Activated naive CD4-positive, alpha-beta T cell treated with anti-CD3 and anti-CD28 coated beads, Interleukin-2, amount 10 ng/mL, durations not matched to agents 7 days and 5 days (primary cell): Measurements from ENCODE around the gene DDAH2.

Source experiments
- CTCF ChIA-PET: fragments of 350-600 bp; sonication (Branson Sonifier 250); formaldehyde crosslinking; loops from one replicate; lab custom pipeline; 2021; ENCODE audit warnings: antibody characterized with exemption; lab: Charles Lee
- DNase-seq: peaks from one replicate; pipeline ENCODE4 v3.0.0-alpha.2; 2020
- H3K27ac Mint-ChIP-seq: one replicate; pipeline ENCODE4 v1.8.0; 2021; ENCODE audit warnings: mild to moderate bottlenecking, moderate library complexity, mixed read lengths
- H3K27me3 Mint-ChIP-seq: one replicate; pipeline ENCODE4 v1.8.0; 2021; ENCODE audit warnings: mild to moderate bottlenecking, mixed read lengths
- H3K36me3 Mint-ChIP-seq: one replicate; pipeline ENCODE4 v1.8.0; 2021; ENCODE audit warnings: mixed read lengths
- H3K4me1 Mint-ChIP-seq: one replicate; pipeline ENCODE4 v1.8.0; 2021; ENCODE audit warnings: mixed read lengths
- H3K4me3 Mint-ChIP-seq: one replicate; pipeline ENCODE4 v1.8.0; 2021; ENCODE audit warnings: mild to moderate bottlenecking, moderate library complexity, mixed read lengths
- H3K9me3 Mint-ChIP-seq: one replicate; pipeline ENCODE4 v1.8.0; 2021; ENCODE audit warnings: mixed read lengths

DDAH2 gene, protein sequence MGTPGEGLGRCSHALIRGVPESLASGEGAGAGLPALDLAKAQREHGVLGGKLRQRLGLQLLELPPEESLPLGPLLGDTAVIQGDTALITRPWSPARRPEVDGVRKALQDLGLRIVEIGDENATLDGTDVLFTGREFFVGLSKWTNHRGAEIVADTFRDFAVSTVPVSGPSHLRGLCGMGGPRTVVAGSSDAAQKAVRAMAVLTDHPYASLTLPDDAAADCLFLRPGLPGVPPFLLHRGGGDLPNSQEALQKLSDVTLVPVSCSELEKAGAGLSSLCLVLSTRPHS

DNA sequence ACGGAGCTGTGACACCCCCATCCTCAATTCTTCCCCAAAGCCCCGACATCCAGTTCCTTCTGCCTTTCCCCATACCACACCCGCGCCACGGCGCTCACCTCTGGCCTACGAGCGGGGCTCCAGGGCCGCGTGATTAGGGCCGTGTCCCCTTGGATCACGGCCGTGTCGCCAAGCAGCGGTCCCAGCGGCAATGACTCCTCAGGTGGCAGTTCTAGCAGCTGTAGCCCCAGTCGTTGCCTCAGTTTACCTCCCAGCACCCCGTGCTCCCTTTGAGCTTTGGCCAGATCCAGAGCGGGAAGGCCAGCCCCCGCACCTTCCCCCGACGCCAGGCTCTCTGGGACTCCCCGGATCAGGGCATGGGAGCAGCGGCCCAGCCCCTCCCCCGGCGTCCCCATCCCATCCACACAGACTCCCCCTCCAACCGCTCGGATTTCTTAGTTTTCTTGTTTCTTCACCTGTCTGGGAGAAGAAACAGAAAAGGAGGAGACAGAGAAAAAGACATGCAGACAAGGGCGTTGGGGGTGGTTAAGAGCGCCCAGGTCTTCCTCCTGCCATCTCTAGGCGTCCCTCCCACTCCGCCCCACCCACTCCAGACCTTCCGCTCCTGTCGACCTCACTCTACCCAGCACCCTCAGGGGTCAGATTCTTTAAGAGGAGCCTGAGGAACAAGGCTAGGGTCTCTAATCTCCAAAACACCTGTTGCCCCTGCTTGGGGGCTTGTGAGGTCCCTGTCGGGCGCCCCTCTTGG lies at the start of gene DDAH2:
Gene DDAH2 (minus strand): TSS at position 533 of the 748 bp plus-strand sequence. CDS start 138 bp downstream, at position 395.
- H3K4me3 Mint-ChIP-seq = peak within 1 kb of the TSS; percentile 88
- CTCF ChIA-PET = interaction anchor here (0.6 to 5.4 kb wide), 10 partner anchors 9 to 104 kb away, joined by 3 to 23 read pairs (median 6); partner anchors contain the start of genes GPANK1, HSPA1B, LSM2 and MSH5
- H3K36me3 Mint-ChIP-seq = peaks cover 57% of the 10 kb centered on the region
- DNase-seq = no peak
- peak within 1 kb of the TSS; percentile 90 for H3K27ac Mint-ChIP-seq
- peaks cover 75% of the 10 kb centered on the region for H3K4me1 Mint-ChIP-seq
- H3K27me3 Mint-ChIP-seq = no peaks in the 10 kb centered on the region
- no peaks in the 10 kb centered on the region for H3K9me3 Mint-ChIP-seq

DNA sequence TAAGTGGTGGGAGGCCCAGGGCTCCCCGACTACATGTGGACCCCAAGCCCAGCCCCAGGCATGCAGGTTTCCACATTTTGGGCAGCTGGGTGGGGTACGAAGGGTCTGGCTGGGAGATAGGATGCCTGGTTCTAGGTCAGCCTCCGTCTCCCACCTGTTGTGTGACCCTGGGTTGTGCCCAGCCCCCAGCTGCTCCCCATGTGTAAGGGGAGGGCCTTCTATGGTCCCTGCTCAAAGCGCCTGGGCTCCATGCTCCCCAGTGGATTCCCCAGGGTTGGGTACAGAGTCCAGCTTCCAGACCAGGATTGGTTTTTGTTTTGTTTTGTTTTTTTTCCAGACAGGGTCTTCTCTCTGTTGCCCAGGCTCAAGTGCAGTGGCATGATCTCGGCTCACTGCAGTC lies 49.1 kb upstream of the DDAH2 start:
- Mint-ChIP-seq H3K27me3 (peaks cover 5% of the 10 kb centered on the region), H3K27ac (peak overlapping the region; percentile 73), H3K9me3 (no peaks in the 10 kb centered on the region), H3K4me1 (peaks cover 36% of the 10 kb centered on the region), H3K4me3 (no peak overlapping the region), H3K36me3 (peaks cover 21% of the 10 kb centered on the region)
- CTCF ChIA-PET = interaction anchor here (0.6 to 2.4 kb wide), 5 partner anchors 12 to 44 kb away, joined by 3 to 11 read pairs (median 3); no protein-coding TSS in a partner anchor
- no peak for DNase-seq

DNA sequence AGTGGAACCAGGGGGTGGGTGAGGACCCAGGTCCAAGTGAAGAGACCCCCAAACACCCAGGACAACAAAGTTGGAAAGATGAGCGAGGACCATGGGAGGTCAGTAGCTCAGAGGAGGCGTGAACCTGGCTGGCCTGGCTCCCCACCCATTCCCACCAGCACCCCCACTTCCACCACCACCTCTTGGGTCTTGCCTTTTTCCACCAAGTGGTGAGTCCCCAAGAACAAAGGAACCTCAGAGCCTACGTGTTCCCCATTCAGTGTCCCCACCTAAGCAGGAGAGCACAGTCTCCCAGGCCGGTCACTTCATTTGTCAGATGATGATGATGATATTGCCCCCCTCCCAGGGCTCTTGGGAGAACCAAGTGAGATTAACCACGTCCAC lies 48.6 kb upstream of the DDAH2 start:
- Mint-ChIP-seq H3K36me3 (peaks cover 16% of the 10 kb centered on the region), H3K27ac (peak overlapping the region; percentile 82)

DNA sequence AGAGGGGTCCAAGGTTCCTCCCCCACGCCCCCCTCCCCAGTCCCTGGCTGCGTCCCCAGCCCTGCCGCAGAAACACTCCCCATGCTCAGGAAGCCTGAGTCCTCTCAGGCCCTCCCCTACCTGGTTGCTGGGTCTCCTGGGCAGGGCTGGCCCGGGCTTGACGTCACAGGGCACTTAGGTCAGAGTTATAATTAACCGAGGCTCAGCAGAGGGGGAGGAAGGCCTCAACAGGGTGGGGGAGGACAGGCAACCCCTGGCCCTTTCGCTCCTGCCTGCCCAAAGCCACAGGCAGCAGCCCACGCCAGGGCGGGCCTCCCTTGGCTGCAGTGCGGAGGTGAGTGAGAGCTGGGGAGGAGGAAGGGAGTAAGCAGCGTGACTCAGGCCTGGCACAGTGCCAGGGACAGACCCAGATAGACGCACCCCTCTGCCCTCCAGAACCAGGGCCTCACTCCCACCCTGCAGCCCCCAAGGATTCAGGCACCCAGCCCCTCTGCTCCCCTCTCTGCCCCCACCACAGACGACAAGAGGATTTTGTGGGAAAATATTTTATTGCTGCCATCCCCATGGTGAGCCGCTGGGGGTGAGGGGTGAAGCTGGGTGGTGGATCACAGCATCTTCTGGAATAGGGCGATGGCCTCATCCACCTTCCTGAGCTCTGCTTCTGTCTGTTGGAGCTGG lies 48.0 kb upstream of the DDAH2 start, which contains the start of gene VWA7:
Gene VWA7 (minus strand): TSS at position 340 of the 678 bp plus-strand sequence. CDS start 549 bp downstream, outside the sequence.
- Mint-ChIP-seq H3K27ac (peak within 1 kb of the TSS; percentile 82), H3K9me3 (no peaks in the 10 kb centered on the region), H3K4me3 (peak within 1 kb of the TSS; percentile 23), H3K36me3 (peaks cover 14% of the 10 kb centered on the region), H3K4me1 (peaks cover 45% of the 10 kb centered on the region), H3K27me3 (peaks cover 5% of the 10 kb centered on the region)
- CTCF ChIA-PET = interaction anchor here (1.0 to 2.4 kb wide), 3 partner anchors 15 to 174 kb away, joined by 3 to 11 read pairs (median 3); no protein-coding TSS in a partner anchor
- peak; percentile 79 for DNase-seq

More for the DNA sequence above, 48.6 kb upstream of the DDAH2 start:
- H3K4me3 Mint-ChIP-seq = no peak overlapping the region
- H3K27me3 Mint-ChIP-seq = peaks cover 5% of the 10 kb centered on the region
- CTCF ChIA-PET = interaction anchor here (0.6 to 2.4 kb wide), 6 partner anchors 12 to 174 kb away, joined by 3 to 11 read pairs (median 3); no protein-coding TSS in a partner anchor
- peaks cover 41% of the 10 kb centered on the region for H3K4me1 Mint-ChIP-seq
- DNase-seq = no peak
- H3K9me3 Mint-ChIP-seq = no peaks in the 10 kb centered on the region

DNA sequence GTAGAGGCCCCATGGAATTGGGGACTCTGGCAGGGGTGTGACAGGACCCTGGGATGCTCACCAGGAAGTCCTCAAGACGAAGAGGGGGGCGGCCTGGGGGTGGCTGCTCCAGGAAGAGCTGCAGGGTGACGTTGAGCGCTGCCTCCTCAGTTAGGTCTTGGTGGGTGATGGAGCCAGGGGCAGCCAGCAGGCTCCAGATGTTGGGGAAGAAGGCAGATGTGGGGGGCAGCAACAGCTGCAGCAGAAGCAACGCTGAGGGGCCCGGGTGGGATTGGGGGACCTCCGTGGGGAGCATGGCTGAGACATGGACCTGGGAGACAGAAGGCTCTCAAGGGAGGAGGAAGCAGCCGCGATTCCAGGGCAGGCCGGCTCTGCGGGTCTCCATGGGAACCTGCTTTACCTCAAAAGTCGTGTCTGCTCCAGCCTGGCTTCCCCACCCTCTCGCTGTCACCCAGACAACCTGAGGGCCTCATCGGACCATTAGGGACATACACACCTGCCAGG lies 47.4 kb upstream of the DDAH2 start:
- Mint-ChIP-seq H3K27ac (peak overlapping the region; percentile 70), H3K9me3 (no peaks in the 10 kb centered on the region), H3K36me3 (peaks cover 14% of the 10 kb centered on the region), H3K4me1 (peaks cover 49% of the 10 kb centered on the region), H3K27me3 (peaks cover 5% of the 10 kb centered on the region), H3K4me3 (peak overlapping the region; percentile 23)
- CTCF ChIA-PET = interaction anchor here (2.4 kb wide), 1 partner anchor 15 kb away, joined by 11 read pairs; no protein-coding TSS in a partner anchor
- no peak for DNase-seq

DNA sequence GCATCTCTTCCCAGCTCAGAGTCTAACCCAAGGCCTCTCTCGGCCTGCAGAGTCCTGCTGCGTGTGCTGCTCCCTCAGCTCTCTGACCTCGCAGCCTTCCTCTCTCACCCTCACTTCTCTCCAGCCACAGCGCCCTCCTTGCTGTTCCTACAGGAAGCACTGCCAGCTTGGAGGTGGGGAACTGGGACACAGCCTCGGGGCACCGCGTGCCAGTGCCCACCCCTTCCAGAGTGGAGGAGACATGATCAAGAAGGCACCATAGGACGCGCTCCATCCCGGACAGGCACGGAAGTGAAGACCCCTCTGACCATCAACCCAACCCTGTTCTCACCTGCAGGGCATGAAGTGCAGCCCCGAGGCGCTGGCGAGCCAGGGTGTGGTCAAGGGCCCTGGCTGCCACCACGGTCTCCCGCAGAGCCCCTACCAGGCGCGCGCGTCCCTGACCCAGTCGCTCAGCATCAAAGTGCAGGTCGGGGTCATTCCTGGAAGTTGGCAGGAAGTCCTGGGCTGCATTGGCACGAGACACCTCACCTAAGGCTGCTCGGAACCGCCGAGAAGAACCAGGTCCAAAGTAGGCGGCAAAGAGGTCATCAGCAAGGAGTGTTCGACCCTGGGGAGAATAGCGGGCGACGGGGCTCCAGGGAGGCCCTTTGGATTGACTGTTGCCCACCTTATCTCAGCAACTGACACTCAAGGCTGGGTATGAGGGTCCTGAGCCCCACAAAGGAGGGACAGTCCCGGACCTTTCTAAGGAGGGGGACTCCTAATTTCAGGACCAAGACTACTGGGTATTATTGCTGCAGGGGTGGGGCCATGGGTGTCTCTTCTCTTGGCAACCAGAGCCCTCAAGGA lies 46.8 kb upstream of the DDAH2 start:
- Mint-ChIP-seq H3K4me1 (peaks cover 56% of the 10 kb centered on the region), H3K4me3 (peak overlapping the region; percentile 28), H3K27ac (peak overlapping the region; percentile 70), H3K9me3 (peaks cover 3% of the 10 kb centered on the region), H3K36me3 (peaks cover 18% of the 10 kb centered on the region), H3K27me3 (peaks cover 5% of the 10 kb centered on the region)
- CTCF ChIA-PET = interaction anchor here (2.4 to 2.5 kb wide), 2 partner anchors 14 to 16 kb away, joined by 11 read pairs; no protein-coding TSS in a partner anchor
- DNase-seq = no peak

DNA sequence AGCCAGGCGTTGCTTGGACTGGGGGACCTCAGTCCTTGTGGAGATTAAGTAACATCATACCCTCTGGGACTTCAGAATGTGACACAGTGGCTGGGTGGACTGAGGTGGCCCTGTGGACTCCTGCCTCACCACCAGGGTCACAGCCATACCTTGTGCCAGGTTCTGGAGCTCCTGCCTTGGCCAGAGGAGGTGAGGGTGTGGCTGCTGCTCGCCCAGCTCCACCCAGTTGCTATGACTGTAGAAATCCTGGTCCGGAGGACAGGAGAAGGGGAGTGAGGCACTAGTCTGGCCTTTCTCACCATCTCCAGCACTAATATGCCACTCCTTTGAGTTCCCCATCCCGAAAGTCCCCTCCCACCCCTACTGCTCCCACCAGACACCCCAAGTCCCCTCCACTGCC lies 46.1 kb upstream of the DDAH2 start:
- Mint-ChIP-seq H3K27me3 (peaks cover 5% of the 10 kb centered on the region), H3K27ac (no peak overlapping the region), H3K36me3 (peaks cover 13% of the 10 kb centered on the region), H3K9me3 (peaks cover 3% of the 10 kb centered on the region), H3K4me3 (no peak overlapping the region), H3K4me1 (peaks cover 62% of the 10 kb centered on the region)
- CTCF ChIA-PET = interaction anchor here (2.5 kb wide), 1 partner anchor 15 kb away, joined by 11 read pairs; no protein-coding TSS in a partner anchor
- DNase-seq = no peak

DNA sequence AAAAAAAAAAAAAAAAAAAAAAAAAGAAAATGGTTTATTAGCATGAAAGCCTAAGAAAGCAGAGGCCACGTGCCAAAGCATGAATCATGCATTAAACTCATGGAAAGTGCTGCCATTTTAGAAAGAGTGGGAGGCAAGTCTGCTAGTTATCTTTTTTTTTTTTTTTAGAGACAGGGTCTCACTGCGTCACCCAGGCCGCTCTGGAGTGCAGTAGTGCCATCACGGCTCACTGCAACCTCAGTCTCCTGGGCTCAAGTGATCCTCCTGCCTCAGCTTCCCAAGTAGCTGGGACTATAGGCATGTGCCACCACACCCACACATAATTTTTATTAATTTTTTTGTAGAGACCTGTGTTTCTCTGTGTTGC lies 42.9 kb upstream of the DDAH2 start:
- Mint-ChIP-seq H3K9me3 (peaks cover 3% of the 10 kb centered on the region), H3K27me3 (peaks cover 5% of the 10 kb centered on the region), H3K36me3 (peaks cover 7% of the 10 kb centered on the region), H3K27ac (peak overlapping the region; percentile 80), H3K4me1 (peaks cover 74% of the 10 kb centered on the region), H3K4me3 (no peak overlapping the region)
- DNase-seq = no peak
- CTCF ChIA-PET = interaction anchor here (3.0 kb wide), 1 partner anchor 33 kb away, joined by 9 read pairs; the partner anchor contains the start of gene MSH5

DNA sequence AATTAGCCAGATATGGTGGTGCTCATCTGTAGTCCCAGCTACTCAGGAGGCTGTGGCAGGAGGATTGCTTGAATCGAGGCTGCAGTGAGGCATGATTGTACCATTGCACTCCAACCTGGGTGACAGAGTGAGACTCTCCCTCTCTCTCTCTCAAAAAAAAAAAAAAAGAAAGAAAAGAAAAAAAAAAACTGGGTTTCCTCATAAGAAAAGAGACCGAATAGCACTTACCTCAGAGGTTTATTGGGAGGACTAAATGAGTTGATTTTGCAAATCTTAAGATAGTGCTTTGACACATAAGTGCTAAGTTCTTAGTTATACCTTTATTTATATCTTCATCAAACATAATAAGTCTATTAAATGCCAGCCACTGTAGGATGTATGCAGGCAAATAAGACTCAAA lies 41.8 kb upstream of the DDAH2 start:
- peaks cover 5% of the 10 kb centered on the region for H3K27me3 Mint-ChIP-seq
- H3K4me1 Mint-ChIP-seq = peaks cover 62% of the 10 kb centered on the region
- CTCF ChIA-PET = interaction anchor here (0.7 to 2.7 kb wide), 11 partner anchors 20 to 118 kb away, joined by 3 to 13 read pairs (median 7); partner anchors contain the start of genes BAG6, LY6G6C and VARS1
- peaks cover 7% of the 10 kb centered on the region for H3K36me3 Mint-ChIP-seq
- H3K4me3 Mint-ChIP-seq = no peak overlapping the region
- H3K27ac Mint-ChIP-seq = peak overlapping the region; percentile 39
- DNase-seq = no peak
- peaks cover 3% of the 10 kb centered on the region for H3K9me3 Mint-ChIP-seq

DNA sequence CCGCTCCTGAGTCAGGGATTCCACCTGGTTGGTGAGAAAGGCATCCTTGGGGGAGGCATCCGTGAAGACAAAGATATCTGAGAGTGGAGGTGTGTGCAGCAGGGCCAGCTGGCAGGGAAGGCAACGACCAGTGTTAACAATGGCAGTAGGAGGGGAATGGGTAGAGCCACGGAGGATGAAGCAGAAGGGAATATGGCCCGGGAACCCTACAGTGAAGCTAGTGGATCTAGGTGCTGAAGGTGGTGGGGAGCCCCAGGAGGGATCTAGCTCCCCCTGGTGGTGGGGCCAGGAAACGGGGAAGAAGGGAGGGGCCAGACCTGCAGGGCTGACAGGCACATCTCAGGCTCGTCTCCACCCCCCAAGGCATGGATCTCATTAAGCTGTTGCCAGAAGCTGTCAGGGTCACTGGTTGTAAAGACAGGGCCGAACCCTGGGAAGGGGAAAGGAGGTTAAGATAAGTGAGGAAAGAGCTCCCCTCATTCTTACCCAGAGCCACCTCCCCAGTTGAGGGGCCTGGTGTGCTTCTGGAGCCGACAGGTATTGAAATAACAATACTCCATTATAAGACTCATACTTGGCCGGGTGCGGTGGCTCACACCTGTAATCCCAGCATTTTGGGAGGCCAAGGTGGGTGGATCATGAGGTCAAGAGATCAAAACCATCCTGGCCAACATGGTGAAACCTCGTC lies 40.7 kb upstream of the DDAH2 start:
- peak overlapping the region; percentile 61 for H3K27ac Mint-ChIP-seq
- peaks cover 52% of the 10 kb centered on the region for H3K4me1 Mint-ChIP-seq
- peaks cover 3% of the 10 kb centered on the region for H3K9me3 Mint-ChIP-seq
- H3K27me3 Mint-ChIP-seq = no peaks in the 10 kb centered on the region
- H3K4me3 Mint-ChIP-seq = no peak overlapping the region
- CTCF ChIA-PET = interaction anchor here (0.7 to 2.7 kb wide), 31 partner anchors 10 to 117 kb away, joined by 3 to 23 read pairs (median 5); partner anchors contain the start of genes ABHD16A, BAG6, CLIC1 and DDAH2
- peak; percentile 86 for DNase-seq
- H3K36me3 Mint-ChIP-seq = peaks cover 9% of the 10 kb centered on the region

DNA sequence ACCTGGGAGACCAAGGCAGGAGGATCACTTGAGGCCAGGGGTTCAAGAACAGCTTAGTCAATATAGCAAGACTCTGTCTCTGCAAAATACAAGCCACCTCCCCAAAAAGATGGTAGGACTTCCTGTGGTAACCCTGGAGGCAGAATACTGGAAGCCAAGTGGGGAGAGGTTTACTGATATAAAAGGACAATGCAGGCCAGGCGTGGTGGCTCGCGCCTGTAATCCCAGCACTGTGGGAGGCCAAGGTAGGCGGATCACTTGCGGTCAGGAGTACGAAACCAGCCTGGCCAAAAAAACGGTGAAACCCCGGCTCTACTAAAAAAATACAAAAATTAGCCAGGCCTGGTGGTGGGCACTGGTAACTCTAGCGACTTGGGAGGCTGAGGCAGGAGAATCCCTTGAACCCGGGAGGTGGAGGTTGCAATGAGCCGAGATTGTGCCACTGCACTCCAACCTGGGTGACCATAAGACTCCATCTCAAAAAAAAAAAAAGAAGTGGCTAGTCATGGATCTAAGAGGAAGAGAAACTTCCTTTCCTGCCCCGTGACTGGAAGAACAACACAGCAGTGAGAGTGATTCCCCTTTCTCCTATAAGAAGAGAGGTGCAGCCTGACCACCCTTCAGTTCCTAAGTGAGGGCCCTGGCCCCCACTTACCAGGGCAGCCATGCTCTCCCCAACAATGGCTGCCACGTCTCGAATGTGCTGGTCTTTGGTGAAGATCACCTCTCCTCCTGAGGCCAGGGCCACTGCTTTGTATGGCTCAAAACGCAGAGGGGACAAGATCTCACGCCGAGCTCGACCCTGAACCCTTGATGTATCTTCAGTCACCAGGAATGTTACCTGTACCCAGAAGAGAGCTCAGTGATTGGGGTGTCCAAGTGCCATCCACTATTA lies 39.5 kb upstream of the DDAH2 start:
- Mint-ChIP-seq H3K27me3 (no peaks in the 10 kb centered on the region), H3K36me3 (peaks cover 13% of the 10 kb centered on the region), H3K4me3 (no peak overlapping the region), H3K4me1 (peaks cover 64% of the 10 kb centered on the region), H3K9me3 (peaks cover 3% of the 10 kb centered on the region), H3K27ac (peak overlapping the region; percentile 52)
- DNase-seq = no peak
- CTCF ChIA-PET = interaction anchor here (0.8 to 2.7 kb wide), 16 partner anchors 9 to 116 kb away, joined by 3 to 23 read pairs (median 8); partner anchors contain the start of genes BAG6, CLIC1, DDAH2 and LY6G5C
